Stimulated activated CD4-positive, alpha-beta T cell treated with anti-CD3 and anti-CD28 coated beads, Interleukin-4, amount 100 ng/mL, for 24 hours (primary cell): Measurements from ENCODE around the gene C1orf216.
"Not testable (repeated sequence)": the region's sequence is repeated elsewhere in the genome, so short reads cannot be mapped to it uniquely, and the experiment has no call there.

Experiments used
- DNase-seq: peaks from one replicate; pipeline ENCODE4 v3.0.0-alpha.2; 2020

The C1orf216 gene

GRCh38 chr1:35706846-35707600 lies 11.7 kb downstream of the C1orf216 start:
- no peak for DNase-seq

DNA sequence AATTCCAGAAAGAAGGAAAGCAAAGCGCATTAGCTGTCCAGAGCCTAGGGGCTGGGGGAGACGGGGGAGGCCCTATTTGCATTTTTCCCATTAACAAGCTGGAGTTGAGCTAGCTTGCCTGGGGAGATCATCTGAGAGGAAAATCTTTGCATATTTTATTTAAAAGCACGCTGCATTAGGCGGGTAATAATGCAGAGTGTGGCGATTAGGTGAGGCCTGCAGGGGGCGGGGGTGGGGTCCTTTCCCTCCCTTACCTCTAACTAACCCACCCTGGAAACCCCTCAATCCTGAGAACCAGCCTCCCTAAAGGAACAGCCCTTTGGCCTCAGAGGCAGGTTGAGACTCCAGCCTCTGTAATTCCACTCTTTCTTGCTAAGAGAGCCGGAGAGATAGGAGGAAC lies 16.2 kb downstream of the C1orf216 start:
- no peak for DNase-seq

GRCh38 chr1:35699152-35699551 lies 19.5 kb downstream of the C1orf216 start:
- DNase-seq, result not testable (repeated sequence)

GRCh38 chr1:35692317-35692716 lies 26.4 kb downstream of the C1orf216 start:
- no peak for DNase-seq

DNA sequence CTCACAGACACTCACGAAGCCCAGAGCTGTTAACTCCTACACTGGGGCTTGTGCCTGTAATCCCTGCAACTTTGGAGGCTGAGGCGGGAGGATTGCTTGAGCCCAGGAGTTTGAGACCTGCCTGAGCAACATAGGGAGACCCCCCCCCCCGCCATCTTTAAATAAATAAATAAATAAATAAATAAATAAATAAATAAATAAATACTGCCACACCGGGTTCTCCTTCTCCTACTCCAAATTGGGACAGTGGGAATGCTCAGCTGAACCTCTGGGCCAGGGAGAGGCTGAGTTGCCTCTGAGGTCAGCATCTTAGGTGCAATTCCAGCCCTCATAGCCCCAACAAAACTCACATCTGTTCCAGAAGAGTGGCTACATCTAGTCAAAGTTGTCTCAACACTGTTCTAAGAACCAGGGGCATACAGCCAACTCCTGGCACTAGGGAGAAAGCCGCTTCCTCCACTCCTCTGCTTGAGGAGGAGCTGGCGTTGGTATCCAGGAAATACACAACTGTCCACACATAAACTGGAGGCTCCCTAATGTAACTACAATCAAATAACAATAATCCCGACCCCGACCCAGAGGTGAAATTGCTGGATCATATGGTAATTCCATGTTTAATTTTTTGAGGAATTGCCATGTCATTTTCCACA lies 27.0 kb downstream of the C1orf216 start:
- no peak for DNase-seq

DNA sequence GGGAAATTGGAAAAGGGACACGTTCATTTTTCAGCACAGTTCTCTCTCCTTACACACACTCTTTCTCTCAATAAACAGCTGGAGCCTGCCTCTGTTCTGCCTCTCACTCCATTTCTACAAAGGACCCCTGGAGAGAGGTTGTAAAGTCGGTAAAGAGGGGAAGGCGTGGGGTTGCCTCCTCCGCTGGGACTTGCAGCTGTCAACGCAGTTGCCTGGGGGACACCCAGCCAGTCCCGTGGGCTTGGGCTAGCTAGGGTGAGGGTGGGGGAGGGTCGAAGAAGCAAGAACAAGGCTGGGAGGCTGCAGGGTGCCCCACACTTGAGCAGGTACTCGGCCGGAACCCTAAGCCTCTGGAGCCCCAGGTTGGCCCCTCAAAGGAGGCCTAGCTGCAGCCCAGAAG lies 27.6 kb downstream of the C1orf216 start:
- no peak for DNase-seq

DNA sequence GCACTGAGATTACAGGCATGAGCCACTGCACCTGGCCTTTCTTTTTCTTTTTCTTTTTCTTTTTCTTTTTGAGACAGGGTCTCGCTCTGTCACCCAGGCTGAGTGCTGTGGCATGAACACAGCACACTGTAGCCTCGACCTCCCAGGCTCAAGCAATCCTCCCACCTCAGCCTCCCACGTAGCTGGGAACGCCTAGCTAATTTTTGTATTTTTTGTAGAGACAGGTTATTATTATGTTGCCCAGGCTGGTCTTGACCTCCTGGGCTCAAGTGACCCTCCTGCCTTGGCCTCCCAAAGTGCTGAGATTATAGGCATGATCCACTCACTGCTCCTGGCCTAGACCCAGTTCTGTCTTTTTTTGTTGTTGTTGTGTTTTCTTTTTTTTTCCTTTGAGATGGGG lies 28.6 kb downstream of the C1orf216 start:
- DNase-seq, result not testable (repeated sequence)

DNA sequence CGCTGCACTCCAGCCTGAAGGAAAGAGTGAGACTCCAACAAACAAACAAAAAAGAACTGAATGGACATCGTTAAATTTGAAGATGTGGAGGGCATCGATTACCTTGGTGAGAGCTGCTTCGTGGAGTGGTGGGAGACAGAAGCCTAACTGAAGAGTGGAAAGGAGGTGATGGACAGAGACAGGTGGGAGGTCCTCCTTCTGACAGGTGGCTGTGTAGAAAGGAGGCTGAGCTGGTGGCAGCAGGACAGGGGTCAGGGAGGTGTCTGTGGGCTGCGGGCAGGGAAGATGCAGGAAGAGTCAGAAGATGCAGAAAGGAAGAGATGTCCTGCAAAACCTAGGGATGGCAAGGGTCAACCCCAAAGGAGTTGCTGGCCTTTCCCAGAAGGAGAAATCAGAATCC lies 30.5 kb downstream of the C1orf216 start:
- DNase-seq, result no peak

DNA sequence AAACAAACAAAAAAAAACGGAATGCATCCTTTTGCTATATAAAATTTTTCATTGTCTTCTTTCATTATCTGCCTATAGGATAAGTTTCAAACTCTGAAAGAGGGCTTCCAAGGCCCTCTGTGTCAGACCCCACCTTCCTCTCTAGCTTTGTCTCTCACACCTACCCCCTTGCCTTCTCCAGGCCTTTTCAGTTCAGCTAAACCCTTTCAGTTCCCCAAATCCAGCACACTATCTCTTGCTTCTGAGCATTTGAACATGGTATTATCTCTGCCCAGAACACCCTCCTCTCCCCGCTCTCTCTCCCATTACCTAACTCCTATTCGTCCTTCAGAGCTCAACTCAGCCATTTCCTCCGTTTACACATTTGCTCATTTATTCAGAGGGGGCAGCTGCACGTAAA lies 35.7 kb downstream of the C1orf216 start:
- no peak for DNase-seq

GRCh38 chr1:35680271-35680670 lies 38.4 kb downstream of the C1orf216 start:
- no peak for DNase-seq

DNA sequence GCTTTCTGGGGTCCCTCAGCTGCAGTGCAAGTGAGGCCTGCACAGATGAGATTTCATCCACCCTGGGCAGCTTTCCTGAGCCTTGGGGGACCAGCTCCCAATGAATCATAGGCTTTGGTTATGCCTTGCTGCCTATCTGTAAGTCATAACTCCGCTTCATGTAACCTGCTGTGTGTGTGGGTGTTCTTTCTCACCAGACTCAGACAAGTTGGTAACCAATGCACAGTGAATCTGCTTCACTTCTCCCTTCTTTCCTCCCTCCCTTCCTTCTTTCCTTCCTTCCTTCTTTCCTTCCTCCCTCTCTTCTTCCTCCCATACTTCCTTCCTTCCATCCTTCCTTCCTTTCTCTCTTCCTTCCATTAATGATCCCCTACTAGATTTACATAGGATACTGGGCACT lies 42.9 kb downstream of the C1orf216 start:
- DNase-seq, result no peak

GRCh38 chr1:35674111-35674510 lies 44.6 kb downstream of the C1orf216 start:
- no peak for DNase-seq

GRCh38 chr1:35672116-35672515 lies 46.6 kb downstream of the C1orf216 start:
- DNase-seq, result no peak

GRCh38 chr1:35668506-35668905 lies 50.2 kb downstream of the C1orf216 start:
- no peak for DNase-seq

GRCh38 chr1:35666916-35667315 lies 51.8 kb downstream of the C1orf216 start:
- no peak for DNase-seq

DNA sequence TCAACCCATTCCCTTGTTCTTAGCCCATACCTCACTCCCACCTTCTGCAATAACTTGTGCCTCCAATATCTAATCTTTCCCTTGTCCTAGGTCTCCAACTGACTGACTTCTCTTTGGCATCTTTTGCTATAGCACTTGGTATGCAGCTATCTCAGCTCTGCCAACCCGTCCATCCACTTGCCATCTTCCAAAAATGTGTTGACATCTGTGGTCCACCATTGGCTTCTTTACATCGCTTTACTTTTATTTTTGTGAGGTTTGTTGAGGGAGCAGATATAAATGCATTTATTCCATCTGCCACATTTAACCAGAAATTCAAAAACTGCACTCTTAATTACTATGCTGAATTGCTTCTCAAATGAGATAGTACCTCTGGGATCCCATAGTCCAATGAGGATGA lies 52.5 kb downstream of the C1orf216 start:
- no peak for DNase-seq
